Heart right ventricle (tissue), 16 donors: Measurements from ENCODE around the gene CMTM7. TPM values are rescaled to one million over a fixed set of nuclear protein-coding genes. Genes with fewer than 3 reads are reported as not detected.
A peak's percentile ranks its signal among the peaks of the same experiment; 100 is the strongest.

ENCODE experiments used
- ATAC-seq, 8 donors: fragments of 200-7000 bp; cut with Tn5 transposase; one replicate each; pipeline ENCODE4 v1.9.1; 2020; ENCODE audit warnings: mild to moderate bottlenecking in 8 of 8, moderate library complexity in 8 of 8, moderate number of reproducible peaks in 1 of 8
- DNase-seq, 2 donors: peaks; one replicate each; pipeline ENCODE4 v3.0.0-alpha.2; 2020
- H3K27ac ChIP-seq, 10 donors: fragments of 200-600 bp; sonication (generic) in 2 of 10; one replicate each; pipeline versions ENCODE4 v1.5.0 to v1.8.0; 2020 to 2022; ENCODE audit warnings: mild to moderate bottlenecking in 3 of 10
- H3K27me3 ChIP-seq, 7 donors: fragments of 200-600 bp; one replicate each; pipeline ENCODE4 v1.8.0; 2021 to 2022; ENCODE audit warnings: mild to moderate bottlenecking in 2 of 7
- H3K36me3 ChIP-seq, 9 donors: fragments of 200-600 bp; sonication (generic) in 1 of 9; one replicate each; pipeline versions ENCODE4 v1.5.0 to v1.8.0; 2020 to 2022; ENCODE audit warnings: mild to moderate bottlenecking in 2 of 9
- H3K4me1 ChIP-seq, 9 donors: fragments of 200-600 bp; sonication (generic) in 1 of 9; one replicate each; pipeline versions ENCODE4 v1.5.0 to v1.8.0; 2020 to 2022; ENCODE audit warnings: mild to moderate bottlenecking in 4 of 9
- H3K4me3 ChIP-seq, 10 donors: fragments of 200-600 bp; sonication (generic) in 2 of 10; one replicate each; pipeline versions ENCODE4 v1.5.0 to v1.8.0; 2020 to 2022; ENCODE audit warnings: mild to moderate bottlenecking in 7 of 10, moderate library complexity in 2 of 10
- H3K9me3 ChIP-seq, 11 donors: fragments of 200-600 bp in 10 of 11; sonication (generic) in 2 of 11; one replicate each; pipeline versions ENCODE4 v1.5.0 to v1.8.0; 2013 to 2022; ENCODE audit warnings: mild to moderate bottlenecking in 2 of 11, control low read depth in 1 of 11, moderate library complexity in 1 of 11
- WGBS, 2 donors: extraction: QIAGEN DNeasy Blood & Tissue Kit; methylation state at CpG; one replicate each; pipeline ENCODE4 v1.1.7; 2013; ENCODE audit warnings: inconsistent platforms in 1 of 2; 5-methylcytosine and 5-hydroxymethylcytosine counted together
- intact Hi-C, 10 donors: fragments of 100-400 bp; cut with DNase I; formaldehyde crosslinking; loops; one replicate each; pipeline versions ENCODE4 v1.11.1 to v1.14.2; 2022
- polyA plus RNA-seq, 2 donors: library from polyadenylated mRNA; stranded (reverse); fragments of 200-250 nt; gene quantifications; one replicate each; pipeline ENCODE4 v1.2.3, GENCODE V29; 2013
- total RNA-seq, 10 donors: library from RNA; stranded (reverse); fragmentation: NEBNext Ultra II Directional in 3 of 10; extraction: Animal tissue kit (Norgen Biotek cat#: 25700) in 3 of 10; gene quantifications; one replicate each; pipeline versions ENCODE4 v1.2.1 to v1.2.4, GENCODE V29; 2021 to 2023
- TF ChIP-seq, protein P1 (sequence below), 9 donors: fragments of 200-600 bp; sonication (generic) in 2 of 9; IDR thresholded peaks; one replicate each; pipeline versions ENCODE4 v1.5.0 to v1.8.0; 2021 to 2022; ENCODE audit warnings: antibody characterized with exemption in 9 of 9, mild to moderate bottlenecking in 5 of 9, moderate library complexity in 1 of 9
- donor health status: Arrhythmogenic right ventricular cardiomyopathy.
- donor health status: ischemic (EF 13 %, LVEDD 7.1; RV severe dilation, severe dysfunction).
- donor health status: healthy with polysubstance abuse.
- donor health status: DM: no; HTN: yes; CAD: no.
- donor health status: DM: no; HTN: no; CAD: no.
- donor health status: ischemic (EF 25% LVEDD 6.9; RV normal size, moderate dysfunction).
- donor health status: ischemic (EF 25% LVEDD 5.7; RV mildly dilated, moderate dysfunction).
- donor health status: healthy.
- donor health status: DM: yes; HTN: yes; CAD: no.
- donor health status: Ischemic cardiomyopathy.
- donor health status: ischemic (EF 35%, LVEDD 5.7; RV mildly dilated, moderate dysfunction).
- donor health status: nonischemic (EF 11% LVEDD 7.7; RV severe dilation, severe dysfunction).
- donor health status: DM: yes; HTN: yes; CAD: no.
- donor health status: PGD.
- donor health status: ischemic (EF 29% LVEDD 5.4; RV normal size, mild dysfunction).
- donor health status: nonischemic (EF 23%, LVEDD 6.1; RV moderate dilation, normal function).

CMTM7 gene
- total and polyA plus RNA-seq, 12 donors, result 1.7 to 9.2 (median 3.0) TPM

- Histone ChIP-seq H3K27ac (peak overlapping the region in 1 of 10 donors; percentile 38), H3K36me3 (no peaks in the 10 kb centered on the region), H3K4me1 (peaks cover 0 to 67% (median 0%) of the 10 kb centered on the region in 9 donors), H3K9me3 (no peaks in the 10 kb centered on the region), H3K27me3 (no peaks in the 10 kb centered on the region), H3K4me3 (no peak overlapping the region)
- WGBS, 2 donors, result 93 to 96% methylated on average over 3 of the region's 3 CpGs
- DNase-seq (no peak), ATAC-seq (no peak)
- intact Hi-C loops, result no loop called here
- TF ChIP-seq, protein P1, sequence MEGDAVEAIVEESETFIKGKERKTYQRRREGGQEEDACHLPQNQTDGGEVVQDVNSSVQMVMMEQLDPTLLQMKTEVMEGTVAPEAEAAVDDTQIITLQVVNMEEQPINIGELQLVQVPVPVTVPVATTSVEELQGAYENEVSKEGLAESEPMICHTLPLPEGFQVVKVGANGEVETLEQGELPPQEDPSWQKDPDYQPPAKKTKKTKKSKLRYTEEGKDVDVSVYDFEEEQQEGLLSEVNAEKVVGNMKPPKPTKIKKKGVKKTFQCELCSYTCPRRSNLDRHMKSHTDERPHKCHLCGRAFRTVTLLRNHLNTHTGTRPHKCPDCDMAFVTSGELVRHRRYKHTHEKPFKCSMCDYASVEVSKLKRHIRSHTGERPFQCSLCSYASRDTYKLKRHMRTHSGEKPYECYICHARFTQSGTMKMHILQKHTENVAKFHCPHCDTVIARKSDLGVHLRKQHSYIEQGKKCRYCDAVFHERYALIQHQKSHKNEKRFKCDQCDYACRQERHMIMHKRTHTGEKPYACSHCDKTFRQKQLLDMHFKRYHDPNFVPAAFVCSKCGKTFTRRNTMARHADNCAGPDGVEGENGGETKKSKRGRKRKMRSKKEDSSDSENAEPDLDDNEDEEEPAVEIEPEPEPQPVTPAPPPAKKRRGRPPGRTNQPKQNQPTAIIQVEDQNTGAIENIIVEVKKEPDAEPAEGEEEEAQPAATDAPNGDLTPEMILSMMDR (IDR thresholded peaks at IDR 0.05), result no peak
Observed at GRCh38 chr3:32431481-32431880, 39.8 kb downstream of the CMTM7 start.

DNA sequence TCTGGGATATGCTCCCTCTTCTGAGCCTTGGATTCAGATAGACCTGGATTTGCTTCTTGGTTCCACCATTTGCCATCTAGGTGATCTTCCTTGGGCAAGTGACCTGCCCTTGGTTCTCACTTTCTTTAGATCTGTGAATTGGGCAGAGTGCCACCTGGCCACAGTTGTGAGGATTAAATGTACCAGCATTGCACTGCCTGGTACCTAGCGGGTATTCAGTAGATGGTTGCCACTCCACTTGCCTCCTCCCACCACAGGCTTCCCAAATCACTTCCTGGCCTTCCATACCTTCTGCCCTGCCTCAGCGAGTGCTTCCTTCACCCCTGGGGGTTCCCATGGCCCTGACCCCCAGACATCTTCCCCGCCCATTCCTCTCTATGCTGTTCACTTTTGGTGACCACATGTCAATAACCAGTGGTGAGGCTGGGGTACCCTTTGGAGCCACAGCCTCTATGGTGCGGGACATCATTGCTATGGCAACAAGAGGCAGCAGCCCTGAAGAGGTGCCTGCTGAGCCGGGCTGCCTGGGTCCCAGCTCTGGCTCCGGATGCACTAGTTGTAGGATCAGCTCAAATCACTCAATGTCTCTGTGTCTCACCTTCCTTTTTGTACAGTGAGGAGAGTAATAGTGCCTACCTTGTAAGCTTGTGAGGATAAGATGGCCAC is 40.5 kb downstream of the CMTM7 start:
- H3K27ac ChIP-seq, result peak overlapping the region in 1 of 10 donors; percentile 89

GRCh38 chr3:32432711-32433530 is 41.3 kb downstream of the CMTM7 start:
- Histone ChIP-seq H3K4me3 (no peak overlapping the region), H3K4me1 (peaks cover 0 to 61% (median 0%) of the 10 kb centered on the region in 9 donors), H3K36me3 (no peaks in the 10 kb centered on the region), H3K27me3 (no peaks in the 10 kb centered on the region), H3K9me3 (no peaks in the 10 kb centered on the region), H3K27ac (peak overlapping the region in 1 of 10 donors; percentile 89)
- WGBS, 2 donors, result 86 to 88% methylated on average over 12 of the region's 12 CpGs
- no peak for ATAC-seq
- DNase-seq, result no peak
- intact Hi-C loops, result no loop called here
- TF ChIP-seq, protein P1 (IDR thresholded peaks at IDR 0.05), result no peak

More for the DNA sequence above, 40.5 kb downstream of the CMTM7 start:
- no peak for ATAC-seq
- DNase-seq, result no peak
- H3K9me3 ChIP-seq, result no peaks in the 10 kb centered on the region
- no peak overlapping the region for H3K4me3 ChIP-seq
- H3K27me3 ChIP-seq, result no peaks in the 10 kb centered on the region
- H3K4me1 ChIP-seq, result peaks cover 0 to 67% (median 0%) of the 10 kb centered on the region in 9 donors
- TF ChIP-seq, protein P1 (IDR thresholded peaks at IDR 0.05), result no peak
- intact Hi-C loops, result no loop called here
- H3K36me3 ChIP-seq, result no peaks in the 10 kb centered on the region
- 97 to 98% methylated on average over 6 of the region's 6 CpGs for WGBS, 2 donors

GRCh38 chr3:32434206-32434605 is 42.6 kb downstream of the CMTM7 start:
- Histone ChIP-seq H3K4me3 (no peak overlapping the region), H3K4me1 (peaks cover 0 to 54% (median 8%) of the 10 kb centered on the region in 9 donors), H3K27me3 (no peaks in the 10 kb centered on the region), H3K27ac (no peak overlapping the region), H3K9me3 (no peaks in the 10 kb centered on the region), H3K36me3 (no peaks in the 10 kb centered on the region)
- ATAC-seq (no peak), DNase-seq (no peak)
- TF ChIP-seq, protein P1 (IDR thresholded peaks at IDR 0.05), result no peak
- 97 to 99% methylated on average over 4 of the region's 4 CpGs for WGBS, 2 donors
- intact Hi-C loops, result no loop called here
